Thoracic aorta (tissue), 2 donors: ENCODE results near the gene EPB41. TPM values are rescaled to one million over a fixed set of nuclear protein-coding genes. Genes with fewer than 3 reads are reported as not detected.

Experiments used
- ATAC-seq: fragments of 150-250 bp; one replicate; pipeline ENCODE4 v1.8.0; 2017; ENCODE audit warnings: low read depth; ENCODE audit not compliant: insufficient number of reproducible peaks, low FRiP score
- DNase-seq: peaks from one replicate; pipeline ENCODE4 v3.0.0-alpha.2; 2020; ENCODE audit warnings: low spot score
- H3K27ac ChIP-seq, 2 donors: fragments of 200-600 bp; sonication (generic); 1 replicate in 1 of 2; 2 replicates in 1 of 2; pipeline ENCODE4 v1.5.1; 2016; ENCODE audit warnings: mild to moderate bottlenecking in 2 of 2, moderate library complexity in 2 of 2
- H3K27me3 ChIP-seq: fragments of 200-600 bp; sonication (generic); replicated peaks from 2 replicates; pipeline ENCODE4 v1.6.0; 2016; ENCODE audit warnings: mild to moderate bottlenecking; ENCODE audit not compliant: insufficient read depth
- H3K36me3 ChIP-seq: fragments of 200-600 bp; sonication (generic); one replicate; pipeline ENCODE4 v1.5.1; 2016
- H3K4me1 ChIP-seq, 2 donors: fragments of 200-600 bp; sonication (generic); 1 replicate in 1 of 2; 2 replicates in 1 of 2; pipeline versions ENCODE4 v1.5.1 to v1.6.0; 2016; ENCODE audit warnings: low read depth in 2 of 2, mild to moderate bottlenecking in 1 of 2; ENCODE audit not compliant: control insufficient read depth in 1 of 2
- H3K4me3 ChIP-seq: fragments of 200-600 bp; sonication (generic); 2 replicates; pipeline ENCODE4 v1.5.1; 2016; ENCODE audit warnings: mild to moderate bottlenecking
- H3K9me3 ChIP-seq: fragments of 200-600 bp; sonication (generic); 2 replicates; pipeline ENCODE4 v1.5.1; 2016
- total RNA-seq, 2 donors: library from RNA; depleted of rRNA; stranded (reverse); fragments of >200 nt; gene quantifications; one replicate each; pipeline versions ENCODE4 v1.1.0 to v1.2.3, GENCODE V29; 2016
- TF ChIP-seq, protein P1 (sequence below): fragments of 200-600 bp; sonication (generic); IDR thresholded peaks from one replicate; pipeline ENCODE4 v1.5.1; 2019; ENCODE audit warnings: antibody characterized with exemption

Gene EPB41
- total RNA-seq, 2 donors from 2014 or later = 26.7 to 37.8 TPM

DNA sequence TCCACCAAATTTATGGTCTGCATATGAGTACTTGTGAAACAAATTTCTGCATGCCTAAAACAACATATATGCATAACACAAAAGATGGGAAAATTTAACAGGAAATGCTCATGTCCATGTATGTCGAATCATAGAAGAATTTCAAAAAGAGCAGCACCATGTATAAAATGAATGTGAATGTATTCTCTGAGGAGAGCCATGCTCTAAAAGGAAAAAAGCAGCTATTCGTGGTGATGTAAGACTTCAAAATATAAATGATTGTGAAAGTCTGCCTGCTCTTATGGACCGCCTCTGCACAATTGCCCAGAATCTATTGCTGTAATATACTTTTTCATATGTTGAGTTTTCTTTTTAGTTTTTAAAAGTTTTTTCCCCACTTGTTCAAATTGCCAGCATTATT, 66.8 kb downstream of the EPB41 start:
- H3K9me3 ChIP-seq = no peaks in the 10 kb centered on the region
- DNase-seq = no peak
- no peak overlapping the region for H3K4me3 ChIP-seq
- no peaks in the 10 kb centered on the region for H3K36me3 ChIP-seq
- no peak overlapping the region for H3K27ac ChIP-seq
- ATAC-seq = no peak
- no peaks in the 10 kb centered on the region for H3K4me1 ChIP-seq
- no peaks in the 10 kb centered on the region for H3K27me3 ChIP-seq
- TF ChIP-seq, protein P1, sequence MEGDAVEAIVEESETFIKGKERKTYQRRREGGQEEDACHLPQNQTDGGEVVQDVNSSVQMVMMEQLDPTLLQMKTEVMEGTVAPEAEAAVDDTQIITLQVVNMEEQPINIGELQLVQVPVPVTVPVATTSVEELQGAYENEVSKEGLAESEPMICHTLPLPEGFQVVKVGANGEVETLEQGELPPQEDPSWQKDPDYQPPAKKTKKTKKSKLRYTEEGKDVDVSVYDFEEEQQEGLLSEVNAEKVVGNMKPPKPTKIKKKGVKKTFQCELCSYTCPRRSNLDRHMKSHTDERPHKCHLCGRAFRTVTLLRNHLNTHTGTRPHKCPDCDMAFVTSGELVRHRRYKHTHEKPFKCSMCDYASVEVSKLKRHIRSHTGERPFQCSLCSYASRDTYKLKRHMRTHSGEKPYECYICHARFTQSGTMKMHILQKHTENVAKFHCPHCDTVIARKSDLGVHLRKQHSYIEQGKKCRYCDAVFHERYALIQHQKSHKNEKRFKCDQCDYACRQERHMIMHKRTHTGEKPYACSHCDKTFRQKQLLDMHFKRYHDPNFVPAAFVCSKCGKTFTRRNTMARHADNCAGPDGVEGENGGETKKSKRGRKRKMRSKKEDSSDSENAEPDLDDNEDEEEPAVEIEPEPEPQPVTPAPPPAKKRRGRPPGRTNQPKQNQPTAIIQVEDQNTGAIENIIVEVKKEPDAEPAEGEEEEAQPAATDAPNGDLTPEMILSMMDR = no peak

DNA sequence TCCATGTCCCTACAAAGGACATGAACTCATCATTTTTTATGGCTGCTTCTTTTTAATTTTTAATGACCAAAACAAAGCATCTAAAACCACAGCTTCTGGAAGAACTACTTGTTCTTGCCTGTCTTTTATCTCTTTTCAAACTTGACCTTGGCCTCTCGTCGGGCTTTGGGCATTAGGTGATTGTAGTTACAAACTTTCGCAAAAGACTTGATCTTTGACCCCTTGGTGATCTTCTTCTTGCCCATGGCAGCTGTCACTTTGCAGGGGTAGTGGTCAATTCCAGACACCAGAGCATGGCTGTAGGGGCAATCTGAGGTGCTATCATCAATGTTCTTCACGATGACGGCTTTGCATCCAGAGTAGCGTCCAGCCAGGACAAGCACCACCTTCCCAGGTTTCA, 67.8 kb downstream of the EPB41 start:
- Histone ChIP-seq H3K27ac (no peak overlapping the region), H3K9me3 (no peaks in the 10 kb centered on the region), H3K4me1 (no peaks in the 10 kb centered on the region), H3K36me3 (no peaks in the 10 kb centered on the region), H3K4me3 (no peak overlapping the region), H3K27me3 (no peaks in the 10 kb centered on the region)
- TF ChIP-seq, protein P1 = no peak
- ATAC-seq (no peak), DNase-seq (no peak)

DNA sequence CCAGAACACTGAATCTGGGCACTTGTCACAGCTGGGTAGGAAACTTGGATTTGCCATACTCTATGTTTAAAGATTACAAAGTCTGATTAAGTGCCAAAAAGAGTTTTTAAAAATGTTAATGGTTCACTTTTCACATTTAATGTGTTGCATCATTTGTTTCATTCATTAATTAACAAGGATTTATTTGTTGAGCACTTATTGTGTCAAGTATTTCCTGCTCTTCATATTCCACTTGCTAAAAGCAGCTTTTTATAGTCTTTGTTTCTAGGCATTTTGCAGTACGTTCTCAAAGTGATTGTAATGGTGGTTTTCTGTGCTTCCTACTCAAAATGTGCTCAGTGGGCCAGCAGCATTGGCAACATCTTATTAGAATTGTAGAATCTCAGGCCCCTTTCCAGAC, 68.7 kb downstream of the EPB41 start:
- peaks cover 6% of the 10 kb centered on the region for H3K36me3 ChIP-seq
- ATAC-seq (no peak), DNase-seq (no peak)
- H3K27me3 ChIP-seq = no peaks in the 10 kb centered on the region
- H3K4me3 ChIP-seq = no peak overlapping the region
- H3K9me3 ChIP-seq = no peaks in the 10 kb centered on the region
- H3K27ac ChIP-seq = no peak overlapping the region
- TF ChIP-seq, protein P1 = no peak
- H3K4me1 ChIP-seq = no peaks in the 10 kb centered on the region

DNA sequence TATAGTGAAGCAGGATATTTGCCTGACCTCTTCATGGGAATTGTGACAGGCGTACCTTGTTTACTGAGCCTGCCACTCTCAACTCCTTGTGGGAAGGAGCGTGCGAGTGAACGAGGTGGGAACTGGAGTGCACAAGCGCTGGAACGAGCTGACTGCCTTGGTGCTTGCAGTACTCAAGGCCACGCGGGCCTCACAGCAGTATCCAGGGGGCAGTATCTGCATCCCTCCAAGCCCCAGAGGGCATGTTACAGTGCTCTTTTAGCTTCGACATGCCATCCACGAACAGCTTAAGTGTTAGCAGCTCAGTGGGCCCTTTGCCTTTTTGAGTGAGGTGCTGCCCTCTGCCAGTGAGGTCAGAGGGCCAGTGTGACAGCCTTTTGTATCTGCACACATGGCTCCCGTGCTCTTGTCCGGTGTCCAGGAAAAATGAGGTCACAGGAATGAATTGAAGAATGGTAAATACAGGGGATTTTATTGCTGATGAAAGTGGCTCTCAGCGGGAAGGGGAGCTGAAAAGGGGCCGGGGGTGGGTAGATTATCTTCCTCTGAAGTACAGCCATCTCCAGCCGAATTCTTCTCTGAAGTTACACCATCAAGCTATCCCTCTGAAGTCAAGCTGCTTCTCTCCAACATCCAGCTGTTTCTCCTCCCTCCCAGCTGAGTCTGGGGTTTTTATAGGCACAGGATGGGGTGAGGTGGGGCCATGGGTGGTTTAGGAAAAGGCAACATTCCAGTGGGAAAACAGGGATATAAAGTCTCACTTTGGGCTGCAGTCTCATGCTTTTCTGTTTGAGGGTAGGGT, 69.3 kb downstream of the EPB41 start:
- no peaks in the 10 kb centered on the region for H3K4me1 ChIP-seq

DNA sequence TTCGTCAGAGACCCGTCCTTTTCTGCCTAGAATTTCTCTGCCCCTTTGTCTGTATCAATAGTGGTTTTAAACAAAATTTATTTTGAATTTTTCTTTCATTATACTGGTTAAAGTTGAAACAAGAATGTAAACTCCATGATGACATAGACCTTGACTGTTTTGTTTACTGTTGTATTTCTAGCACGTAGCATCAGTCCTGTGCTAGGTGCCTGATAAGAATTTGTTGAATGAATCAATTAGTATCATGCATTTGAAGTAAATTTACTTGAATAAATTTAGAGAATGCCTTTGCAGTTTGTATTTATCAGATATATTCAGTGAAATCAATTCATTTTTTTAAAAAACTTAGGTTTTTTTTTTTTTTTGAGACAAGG, 69.9 kb downstream of the EPB41 start:
- Histone ChIP-seq H3K36me3 (peaks cover 9% of the 10 kb centered on the region), H3K27me3 (no peaks in the 10 kb centered on the region), H3K4me1 (no peaks in the 10 kb centered on the region), H3K4me3 (no peak overlapping the region), H3K27ac (no peak overlapping the region), H3K9me3 (no peaks in the 10 kb centered on the region)
- TF ChIP-seq, protein P1 = no peak
- no peak for ATAC-seq
- DNase-seq = no peak

More for the DNA sequence above, 69.3 kb downstream of the EPB41 start:
- ATAC-seq = no peak
- H3K4me3 ChIP-seq = no peak overlapping the region
- H3K36me3 ChIP-seq = peaks cover 9% of the 10 kb centered on the region
- H3K27ac ChIP-seq = no peak overlapping the region
- no peaks in the 10 kb centered on the region for H3K9me3 ChIP-seq
- TF ChIP-seq, protein P1 = no peak
- no peak for DNase-seq
- H3K27me3 ChIP-seq = no peaks in the 10 kb centered on the region
